GM19452 (cell line): ENCODE data around the gene LRRC9.
"Not testable (repeated sequence)": the region's sequence is repeated elsewhere in the genome, so short reads cannot be mapped to it uniquely, and the experiment has no call there.

Experiments used
- ATAC-seq: cut with Tn5 transposase; IDR thresholded peaks from one replicate; pipeline ENCODE4 v1.9.1; 2021; ENCODE audit not compliant: unreplicated experiment

Gene LRRC9

GRCh38 chr14:60058087-60058486, 138.1 kb downstream of the LRRC9 start:
- no peak for ATAC-seq

GRCh38 chr14:60061371-60061770, 141.4 kb downstream of the LRRC9 start:
- ATAC-seq: no peak

- ATAC-seq: no peak
These were observed 144.6 kb downstream of the LRRC9 start for GRCh38 chr14:60064491-60065072.

- ATAC-seq: no peak
These were observed 147.9 kb downstream of the LRRC9 start for GRCh38 chr14:60067882-60068281.

GRCh38 chr14:60079723-60080122, 159.8 kb downstream of the LRRC9 start:
- no peak for ATAC-seq

- ATAC-seq: no peak
These were observed 165.1 kb downstream of the LRRC9 start for GRCh38 chr14:60085085-60085484.

- no peak for ATAC-seq
These were observed 165.7 kb downstream of the LRRC9 start for GRCh38 chr14:60085693-60086092.

- ATAC-seq: no peak
These were observed 167.7 kb downstream of the LRRC9 start for GRCh38 chr14:60087668-60088067.

- ATAC-seq: no peak
These were observed 169.3 kb downstream of the LRRC9 start for GRCh38 chr14:60089221-60089620.

GRCh38 chr14:60090864-60091519, 171.0 kb downstream of the LRRC9 start:
- no peak for ATAC-seq

- ATAC-seq: peak; percentile 97
These were observed 171.9 kb downstream of the LRRC9 start, which contains the start of gene PCNX4 for GRCh38 chr14:60091550-60092525. PCNX4 (plus strand) TSS chr14:60091923; CDS start chr14:60107639, 15,716 bp downstream.

- no peak for ATAC-seq
These were observed 172.6 kb downstream of the LRRC9 start for GRCh38 chr14:60092526-60092920.

GRCh38 chr14:60093080-60093479, 173.1 kb downstream of the LRRC9 start:
- ATAC-seq: no peak

- ATAC-seq: no peak
These were observed 173.7 kb downstream of the LRRC9 start for GRCh38 chr14:60093606-60094005.

GRCh38 chr14:60094306-60094897, 174.5 kb downstream of the LRRC9 start:
- no peak for ATAC-seq

GRCh38 chr14:60095231-60095630, 175.3 kb downstream of the LRRC9 start:
- no peak for ATAC-seq

- no peak for ATAC-seq
These were observed 176.0 kb downstream of the LRRC9 start for GRCh38 chr14:60095781-60096450.

GRCh38 chr14:60097974-60098373, 178.0 kb downstream of the LRRC9 start:
- ATAC-seq: no peak

- not testable (repeated sequence) for ATAC-seq
These were observed 179.9 kb downstream of the LRRC9 start for GRCh38 chr14:60099855-60100254.

- no peak for ATAC-seq
These were observed 181.8 kb downstream of the LRRC9 start for GRCh38 chr14:60101786-60102185.

- no peak for ATAC-seq
These were observed 182.4 kb downstream of the LRRC9 start for GRCh38 chr14:60102389-60102788.
